ENCODE results near the gene TEAD3. TPM values are rescaled to one million over a fixed set of nuclear protein-coding genes. Genes with fewer than 3 reads are reported as not detected.

Gene TEAD3
- total and polyA plus RNA-seq, 12 donors, result 27.9 to 54.4 (median 34.4) TPM

DNA sequence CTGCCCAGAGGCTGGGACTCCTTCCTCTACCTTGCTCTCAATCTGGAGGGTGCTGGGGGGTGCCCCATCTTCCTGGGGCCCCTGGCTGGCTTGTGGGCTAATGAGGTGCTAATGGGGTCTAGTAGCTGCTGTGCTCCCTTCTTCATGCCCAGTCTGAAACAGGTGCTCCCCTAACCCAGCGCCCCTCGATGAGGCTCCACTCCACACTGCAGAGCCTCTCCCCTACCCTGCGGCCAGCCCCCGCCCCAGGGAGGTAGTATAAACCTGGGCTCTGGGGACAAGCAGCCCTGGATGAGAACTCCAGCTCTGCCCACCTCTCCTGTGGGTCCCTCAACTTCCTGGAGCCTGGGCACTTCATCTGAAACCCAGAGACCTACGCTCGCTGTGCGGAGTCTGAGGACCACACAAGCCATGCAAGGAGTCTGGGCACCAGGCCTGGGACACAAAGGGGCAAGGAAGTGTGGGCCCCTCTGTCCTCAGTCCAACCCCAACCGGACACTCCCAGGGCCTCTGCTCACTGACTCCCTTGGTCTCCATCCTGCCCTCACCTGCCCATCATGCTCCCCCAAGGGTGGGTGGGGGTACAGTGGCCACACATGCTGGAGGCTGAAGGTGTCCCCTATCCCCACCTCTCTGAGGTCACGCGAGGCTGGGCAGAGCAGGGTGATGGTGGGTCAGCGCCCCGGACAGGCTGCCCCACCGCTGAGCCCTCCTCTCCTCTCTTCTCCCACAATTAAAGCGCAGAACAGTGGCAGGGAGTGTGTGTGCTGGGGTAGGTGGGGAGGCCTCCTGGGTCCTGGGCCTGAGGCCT lies 22.5 kb downstream of the TEAD3 start:
- Histone ChIP-seq H3K4me3 (no peak overlapping the region), H3K27ac (no peak overlapping the region), H3K36me3 (peaks cover 0 to 96% (median 45%) of the 10 kb centered on the region in 9 donors), H3K4me1 (peaks cover 3 to 32% (median 27%) of the 10 kb centered on the region in 9 donors), H3K9me3 (no peaks in the 10 kb centered on the region), H3K27me3 (no peaks in the 10 kb centered on the region)
- intact Hi-C loops (cut with DNase I), result no loop called here
- ATAC-seq (peak in 4 of 8 donors; percentile 3 to 29 (median 10)), DNase-seq (no peak)
- 89 to 90% methylated on average over 14 of the region's 14 CpGs for WGBS, 2 donors
- TF ChIP-seq CTCF (IDR thresholded peaks at IDR 0.05), result no peak

DNA sequence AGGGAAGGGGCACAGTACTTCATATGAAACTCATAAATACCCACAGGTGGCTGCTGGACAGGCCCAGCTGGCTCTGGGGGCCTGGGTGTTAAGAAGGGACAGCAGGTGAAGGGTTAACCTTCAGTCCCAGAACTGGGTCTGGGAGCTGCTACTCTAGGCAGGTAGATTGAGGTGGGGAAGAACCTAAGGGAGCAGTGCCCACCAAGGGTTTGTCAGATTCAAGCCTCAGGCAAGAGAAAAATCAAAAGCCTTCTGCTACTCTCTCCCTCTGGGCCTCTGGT lies 23.1 kb downstream of the TEAD3 start:
- no peak for ATAC-seq
- H3K36me3 ChIP-seq, result peaks cover 0 to 91% (median 45%) of the 10 kb centered on the region in 9 donors
- intact Hi-C loops (cut with DNase I), result no loop called here
- H3K27ac ChIP-seq, result no peak overlapping the region
- H3K27me3 ChIP-seq, result no peaks in the 10 kb centered on the region
- H3K9me3 ChIP-seq, result no peaks in the 10 kb centered on the region
- no peak for DNase-seq
- TF ChIP-seq CTCF (IDR thresholded peaks at IDR 0.05), result no peak
- peaks cover 4 to 38% (median 32%) of the 10 kb centered on the region in 9 donors for H3K4me1 ChIP-seq
- H3K4me3 ChIP-seq, result no peak overlapping the region

DNA sequence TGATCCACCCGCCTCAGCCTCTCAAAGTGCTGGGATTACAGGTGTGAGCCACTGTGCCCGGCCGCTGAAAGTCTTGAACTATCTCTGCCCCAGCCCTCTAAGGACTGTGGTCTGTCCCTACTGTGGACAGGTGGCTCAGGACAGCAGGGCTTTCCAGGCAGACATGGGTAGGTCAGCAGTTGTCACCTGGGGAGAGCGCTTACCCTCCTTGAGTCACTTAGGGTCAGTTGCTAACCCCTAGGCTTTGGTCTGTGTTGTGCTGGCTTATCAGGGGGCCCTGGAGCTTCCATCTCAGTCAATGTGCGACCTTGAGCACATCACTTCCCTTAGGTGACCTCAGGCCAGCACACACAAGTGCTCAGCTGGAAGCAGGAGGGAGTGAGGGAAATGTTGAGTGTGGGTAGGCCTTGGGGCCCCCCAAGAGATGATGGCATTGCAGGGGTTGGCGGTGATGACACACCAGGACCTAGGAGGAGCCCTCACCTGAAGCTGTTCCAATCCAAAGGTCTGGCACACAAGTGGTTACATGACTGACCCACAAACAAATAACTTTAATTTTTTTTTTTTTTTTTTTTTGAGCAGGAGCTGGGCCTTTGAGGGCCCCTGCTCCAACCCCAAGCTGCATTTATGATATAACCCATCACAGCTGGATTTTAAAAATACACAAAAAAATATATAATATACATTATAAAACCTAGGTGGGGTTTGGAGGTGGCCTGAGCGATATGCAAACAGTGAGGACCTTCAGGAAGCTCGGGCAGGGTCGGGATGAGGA lies 23.6 kb downstream of the TEAD3 start:
- Histone ChIP-seq H3K9me3 (no peaks in the 10 kb centered on the region), H3K27ac (no peak overlapping the region), H3K27me3 (no peaks in the 10 kb centered on the region), H3K4me1 (peaks cover 4 to 39% (median 33%) of the 10 kb centered on the region in 9 donors), H3K36me3 (peaks cover 0 to 86% (median 42%) of the 10 kb centered on the region in 9 donors), H3K4me3 (no peak overlapping the region)
- intact Hi-C loops (cut with DNase I), result no loop called here
- no peak for DNase-seq
- WGBS, 2 donors, result 88% methylated on average over 9 of the region's 9 CpGs
- no peak for TF ChIP-seq CTCF (IDR thresholded peaks at IDR 0.05)
- ATAC-seq, result no peak

- no peak overlapping the region for H3K4me3 ChIP-seq
- H3K36me3 ChIP-seq, result peaks cover 0 to 72% (median 40%) of the 10 kb centered on the region in 9 donors
- H3K4me1 ChIP-seq, result peaks cover 4 to 47% (median 40%) of the 10 kb centered on the region in 9 donors
- H3K27me3 ChIP-seq, result no peaks in the 10 kb centered on the region
- H3K27ac ChIP-seq, result peak overlapping the region in 3 of 10 donors; percentile 17 to 47 (median 39)
- intact Hi-C loops (cut with DNase I), result no loop called here
- WGBS, 2 donors, result 58 to 60% methylated on average over 8 of the region's 8 CpGs
- ATAC-seq (no peak), DNase-seq (no peak)
- TF ChIP-seq CTCF (IDR thresholded peaks at IDR 0.05), result no peak
- H3K9me3 ChIP-seq, result no peaks in the 10 kb centered on the region
Observed at GRCh38 chr6:35471836-35472345, 25.0 kb downstream of the TEAD3 start.

Measured in heart right ventricle (tissue), 16 donors.